Esophagus (tissue), 2 donors: ENCODE measurements around the gene KCTD14. TPM values are rescaled to one million over a fixed set of nuclear protein-coding genes. Genes with fewer than 3 reads are reported as not detected.
"Not testable (repeated sequence)": the region's sequence is repeated elsewhere in the genome, so short reads cannot be mapped to it uniquely, and the experiment has no call there.

ENCODE experiments used
- H3K27ac ChIP-seq, 2 donors: one replicate each; pipeline ENCODE4 v1.5.1; 2013; ENCODE audit warnings: low read depth in 2 of 2, mild to moderate bottlenecking in 2 of 2, inconsistent platforms in 1 of 2, low read length in 1 of 2, moderate library complexity in 1 of 2
- H3K27me3 ChIP-seq, 2 donors: one replicate each; pipeline ENCODE4 v1.6.1; 2013; ENCODE audit warnings: low read length in 2 of 2, control low read depth in 1 of 2, mild to moderate bottlenecking in 1 of 2; ENCODE audit not compliant: insufficient read depth in 2 of 2, control insufficient read depth in 1 of 2
- H3K36me3 ChIP-seq, 2 donors: one replicate each; pipeline ENCODE4 v1.6.1; 2013; ENCODE audit warnings: low read length in 1 of 2; ENCODE audit not compliant: control insufficient read depth in 2 of 2, insufficient read depth in 2 of 2
- H3K4me1 ChIP-seq, 2 donors: one replicate each; pipeline ENCODE4 v1.6.1; 2013; ENCODE audit warnings: low read length in 1 of 2; ENCODE audit not compliant: control insufficient read depth in 2 of 2, insufficient read depth in 2 of 2
- H3K4me3 ChIP-seq, 2 donors: one replicate each; pipeline ENCODE4 v1.5.1; 2013; ENCODE audit warnings: low read length in 2 of 2, mild to moderate bottlenecking in 2 of 2, low read depth in 1 of 2, moderate library complexity in 1 of 2
- H3K9me3 ChIP-seq, 2 donors: one replicate each; pipeline ENCODE4 v1.6.1; 2013; ENCODE audit warnings: mild to moderate bottlenecking in 2 of 2, low read depth in 1 of 2, low read length in 1 of 2, moderate library complexity in 1 of 2; ENCODE audit not compliant: control insufficient read depth in 2 of 2, insufficient read depth in 1 of 2
- WGBS, 2 donors: extraction: QIAGEN DNeasy Blood & Tissue Kit; methylation state at CpG; one replicate each; pipeline ENCODE4 v1.1.7; 2013; 5-methylcytosine and 5-hydroxymethylcytosine counted together
- polyA plus RNA-seq, 2 donors: library from polyadenylated mRNA; stranded (reverse); fragments of 200-250 nt; gene quantifications; one replicate each; pipeline ENCODE4 v1.2.3, GENCODE V29; 2013
- donor health status: healthy with polysubstance abuse.
- donor health status: Bipolar disorder and iron deficiency.

KCTD14 gene
- polyA plus RNA-seq, 2 donors = 0.84 to 1.1 TPM

DNA sequence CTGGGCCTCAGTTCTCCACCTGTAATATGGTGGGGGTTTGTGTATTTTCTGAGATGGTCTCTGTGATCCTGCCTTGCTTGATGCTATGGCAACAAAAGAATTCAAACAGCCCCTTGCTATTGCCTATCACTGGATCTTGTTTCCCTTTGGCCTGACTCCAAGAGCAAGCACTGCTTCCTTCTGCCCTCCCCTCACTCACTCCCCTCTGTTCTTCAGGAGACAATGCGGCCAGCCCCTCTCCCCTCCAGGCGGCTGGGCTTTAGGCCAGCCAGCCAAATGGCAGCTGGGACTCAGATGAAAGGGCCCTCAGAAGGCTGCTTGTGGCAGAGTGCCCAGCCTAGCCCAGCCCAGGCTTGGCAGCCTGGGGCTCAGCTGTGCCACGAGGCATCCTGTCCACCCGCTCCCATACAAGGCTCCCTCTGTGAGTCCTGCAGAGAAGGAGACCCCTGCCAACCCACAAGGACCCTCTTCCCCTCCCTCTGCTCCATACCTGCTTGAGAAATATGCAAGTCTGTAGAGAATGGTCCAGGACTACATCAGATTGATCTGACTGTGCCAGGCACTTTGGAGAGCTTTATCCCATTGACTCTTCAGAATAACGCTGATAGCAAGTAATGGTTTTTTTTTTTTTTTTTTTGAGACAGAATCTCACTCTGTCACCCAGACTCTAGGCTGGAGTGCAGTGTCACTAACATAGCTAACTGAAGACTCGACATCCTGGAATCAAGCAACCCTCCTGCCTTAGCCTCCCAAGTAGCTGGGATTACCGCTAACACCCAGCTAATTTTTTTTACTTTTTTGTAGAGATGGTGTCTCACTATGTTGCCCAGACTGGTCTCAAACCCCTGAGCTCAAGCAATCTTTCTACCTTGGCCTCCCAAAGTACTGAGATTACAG lies 7.6 kb upstream of the KCTD14 start:
- Histone ChIP-seq H3K4me1 (peaks cover 4 to 5% of the 10 kb centered on the region in 2 donors), H3K4me3 (no peak overlapping the region), H3K27me3 (no peaks in the 10 kb centered on the region), H3K9me3 (no peaks in the 10 kb centered on the region), H3K36me3 (no peaks in the 10 kb centered on the region), H3K27ac (peak overlapping the region in 1 of 2 donors; percentile 33)
- 23 to 38% methylated on average over 7 of the region's 7 CpGs for WGBS, 2 donors

DNA sequence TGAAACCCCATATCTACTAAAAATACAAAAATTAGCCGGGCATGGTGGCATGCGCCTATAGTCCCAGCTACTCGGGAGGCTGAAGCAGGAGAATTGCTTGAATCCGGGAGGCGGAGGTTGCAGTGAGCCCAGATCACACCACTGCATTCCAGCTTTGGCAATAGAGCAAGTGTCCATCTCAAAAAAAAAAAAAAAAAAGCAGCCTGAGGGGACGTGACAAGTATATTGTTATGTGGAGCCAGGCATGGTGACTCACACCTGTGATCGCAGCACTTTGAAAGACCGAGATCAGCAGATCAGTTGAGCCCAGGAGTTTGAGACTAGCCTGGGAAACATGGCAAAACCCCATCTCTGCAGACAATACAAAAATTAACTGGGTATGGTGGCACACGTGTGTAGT lies 5.3 kb upstream of the KCTD14 start:
- H3K4me1 ChIP-seq, H3K27ac ChIP-seq, H3K9me3 ChIP-seq, H3K4me3 ChIP-seq, H3K36me3 ChIP-seq, H3K27me3 ChIP-seq: not testable (repeated sequence)
- WGBS, 2 donors = 63 to 72% methylated on average over 9 of the region's 9 CpGs

DNA sequence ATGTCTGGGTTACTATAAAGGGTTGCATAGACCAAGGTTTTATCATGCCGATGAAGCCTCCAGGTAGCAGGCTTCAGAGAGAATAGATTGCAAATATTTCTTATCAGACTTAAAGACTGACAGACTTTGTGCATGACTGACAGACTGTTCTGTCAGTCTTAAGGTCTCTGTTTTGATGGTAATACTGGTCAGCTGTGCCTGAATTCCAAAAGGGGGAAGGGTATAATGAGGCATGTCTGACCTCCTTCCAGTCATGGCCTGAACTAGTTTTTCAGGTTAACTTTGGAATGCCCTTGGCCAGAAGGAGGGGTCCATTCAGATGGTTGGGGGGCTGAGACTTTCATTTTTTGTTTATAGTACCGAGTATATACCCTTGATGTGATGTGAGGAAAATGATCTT lies 4.7 kb upstream of the KCTD14 start:
- H3K36me3 ChIP-seq = no peaks in the 10 kb centered on the region
- H3K27ac ChIP-seq = no peak overlapping the region
- no peak overlapping the region for H3K4me3 ChIP-seq
- H3K27me3 ChIP-seq = no peaks in the 10 kb centered on the region
- WGBS, 2 donors = 68 to 95% methylated on average over 2 of the region's 2 CpGs
- peaks cover 9% of the 10 kb centered on the region in 2 donors for H3K4me1 ChIP-seq
- no peaks in the 10 kb centered on the region for H3K9me3 ChIP-seq

DNA sequence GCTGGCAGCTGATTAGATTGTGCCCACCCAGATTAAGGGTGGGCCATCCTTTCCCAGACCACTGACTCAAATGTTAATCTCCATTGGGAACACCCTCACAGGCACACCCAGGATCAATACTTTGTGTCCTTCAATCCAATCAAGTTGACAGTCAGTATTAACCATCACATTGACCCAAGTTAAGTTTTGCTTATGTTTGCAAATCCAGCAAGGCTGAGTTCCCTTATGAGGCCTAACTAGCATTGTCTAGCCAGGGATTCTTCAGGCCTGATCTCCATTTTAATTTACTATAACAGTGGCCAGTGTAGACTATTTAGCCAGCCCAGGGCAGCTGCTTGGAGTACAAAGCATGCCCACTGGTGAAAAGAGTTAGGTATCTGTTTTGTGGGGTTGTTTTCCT lies 2.3 kb upstream of the KCTD14 start:
- H3K4me3 ChIP-seq = no peak overlapping the region
- H3K9me3 ChIP-seq = no peaks in the 10 kb centered on the region
- H3K4me1 ChIP-seq = peaks cover 4 to 8% of the 10 kb centered on the region in 2 donors
- H3K27me3 ChIP-seq = no peaks in the 10 kb centered on the region
- no peak overlapping the region for H3K27ac ChIP-seq
- H3K36me3 ChIP-seq = no peaks in the 10 kb centered on the region

DNA sequence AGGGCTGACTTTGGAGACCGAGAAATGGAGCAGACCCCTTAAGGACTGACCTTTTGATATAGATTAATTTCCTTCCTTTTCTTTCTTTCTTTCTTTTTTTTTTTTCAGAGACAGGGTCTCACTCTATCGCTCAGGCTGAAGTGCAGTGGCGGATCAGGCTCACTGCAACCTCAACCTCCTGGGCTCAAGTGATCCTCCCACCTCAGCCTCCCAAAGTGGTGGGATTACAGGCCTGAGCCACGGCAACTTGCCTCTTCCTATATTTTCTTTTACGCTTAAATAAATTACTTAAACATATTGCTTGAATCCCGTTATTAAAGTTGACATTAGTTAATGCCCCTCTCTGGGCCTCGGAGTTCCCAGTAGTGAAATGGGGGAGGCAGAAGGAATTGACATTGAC lies 350 bp upstream of the KCTD14 start:
- no peaks in the 10 kb centered on the region for H3K9me3 ChIP-seq
- peak overlapping the region; percentile 50 to 58 for H3K4me3 ChIP-seq
- 61 to 64% methylated on average over 7 of the region's 7 CpGs for WGBS, 2 donors
- no peaks in the 10 kb centered on the region for H3K36me3 ChIP-seq
- H3K27me3 ChIP-seq = no peaks in the 10 kb centered on the region
- no peak overlapping the region for H3K27ac ChIP-seq
- peaks cover 4 to 8% of the 10 kb centered on the region in 2 donors for H3K4me1 ChIP-seq

DNA sequence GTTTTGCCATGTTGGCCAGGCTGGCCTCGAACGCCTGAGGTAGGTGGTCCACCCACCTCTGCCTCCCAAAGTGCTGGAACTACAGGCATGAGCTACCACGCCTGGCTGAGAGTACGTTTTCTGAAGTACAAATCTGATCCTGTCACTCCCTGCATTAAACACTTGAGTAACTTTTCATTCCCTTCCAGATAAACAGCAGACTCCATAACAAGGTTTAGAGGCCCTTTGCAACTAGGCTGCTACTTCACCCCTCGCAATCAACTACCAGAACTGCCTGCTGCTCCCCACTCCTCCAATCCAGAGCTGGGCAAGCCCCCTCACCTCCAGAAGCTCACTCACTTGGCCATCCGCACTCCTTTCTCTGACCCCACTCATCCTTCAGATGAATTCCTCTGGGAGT lies 1.5 kb downstream of the KCTD14 start:
- Histone ChIP-seq H3K9me3 (no peaks in the 10 kb centered on the region), H3K27ac (no peak overlapping the region), H3K4me3 (no peak overlapping the region), H3K36me3 (peaks cover 0 to 1% of the 10 kb centered on the region in 2 donors), H3K27me3 (no peaks in the 10 kb centered on the region), H3K4me1 (peaks cover 4 to 8% of the 10 kb centered on the region in 2 donors)
- WGBS, 2 donors = 72 to 77% methylated on average over 6 of the region's 6 CpGs

DNA sequence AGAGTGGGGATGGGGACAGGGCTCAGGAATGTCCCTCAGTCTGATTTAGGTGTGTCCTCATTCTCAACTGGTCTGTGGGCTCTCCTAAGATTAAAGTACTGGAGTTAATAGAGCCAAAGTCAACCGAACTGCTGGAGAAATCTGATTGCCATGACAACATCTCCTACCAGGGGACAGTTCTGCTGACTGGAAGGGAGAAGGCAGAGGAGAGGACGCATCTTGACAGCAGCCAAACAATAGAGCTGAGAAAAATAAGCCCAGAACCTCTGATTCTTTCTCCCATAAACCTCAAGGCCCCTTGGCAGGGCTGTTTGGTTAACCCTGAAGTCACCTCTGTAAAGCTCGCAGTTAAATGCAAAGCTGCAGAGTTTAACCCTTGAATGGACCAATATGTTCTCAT lies 2.8 kb downstream of the KCTD14 start:
- H3K9me3 ChIP-seq = no peaks in the 10 kb centered on the region
- H3K27me3 ChIP-seq = no peaks in the 10 kb centered on the region
- H3K4me1 ChIP-seq = peaks cover 4 to 8% of the 10 kb centered on the region in 2 donors
- peaks cover 0 to 2% of the 10 kb centered on the region in 2 donors for H3K36me3 ChIP-seq
- H3K4me3 ChIP-seq = no peak overlapping the region
- WGBS, 2 donors = 47 to 52% methylated on average over 3 of the region's 3 CpGs
- no peak overlapping the region for H3K27ac ChIP-seq

DNA sequence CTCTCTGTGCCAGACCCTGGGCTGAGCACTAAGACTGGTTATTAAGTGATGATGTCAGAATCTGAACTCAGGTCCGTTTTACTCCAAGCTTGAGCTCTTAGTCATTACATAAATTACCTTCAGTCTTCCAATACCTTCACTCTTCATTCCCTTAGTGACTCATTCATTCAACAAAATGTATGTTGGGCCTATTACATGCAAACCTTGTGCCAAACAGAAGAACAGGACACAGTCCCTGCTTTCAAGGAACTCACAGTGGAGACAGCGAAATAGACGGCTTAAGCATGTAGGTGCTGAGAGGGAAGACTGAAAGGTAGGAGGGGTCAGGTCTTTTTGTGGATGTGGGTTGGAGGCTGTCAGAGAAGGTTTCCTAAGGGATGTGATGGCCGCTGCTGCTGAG lies 3.3 kb downstream of the KCTD14 start:
- WGBS, 2 donors = 52 to 59% methylated on average over 4 of the region's 4 CpGs
- H3K9me3 ChIP-seq = no peaks in the 10 kb centered on the region
- no peak overlapping the region for H3K27ac ChIP-seq
- no peak overlapping the region for H3K4me3 ChIP-seq
- peaks cover 0 to 2% of the 10 kb centered on the region in 2 donors for H3K36me3 ChIP-seq
- no peaks in the 10 kb centered on the region for H3K27me3 ChIP-seq
- H3K4me1 ChIP-seq = peaks cover 4 to 8% of the 10 kb centered on the region in 2 donors

DNA sequence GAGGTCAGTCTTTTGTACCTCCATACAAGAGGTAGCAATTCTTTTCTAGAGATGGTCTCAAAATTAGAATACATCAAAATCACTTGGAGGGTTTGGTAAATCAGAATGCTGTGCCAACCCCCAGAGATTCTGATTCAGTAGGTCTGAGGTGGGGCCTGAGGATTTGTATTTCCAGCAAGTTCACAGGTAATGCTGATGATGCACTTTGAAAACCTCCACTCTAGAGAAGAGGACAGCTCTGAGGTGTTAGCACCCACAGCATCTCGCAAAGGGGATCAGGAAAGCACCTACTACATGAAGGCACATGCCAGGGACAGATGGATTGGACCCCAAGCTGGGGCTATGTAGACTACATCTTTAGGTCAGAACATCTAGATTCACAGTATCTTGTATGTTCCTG lies 7.2 kb downstream of the KCTD14 start:
- Histone ChIP-seq H3K4me1 (no peaks in the 10 kb centered on the region), H3K36me3 (peaks cover 0 to 2% of the 10 kb centered on the region in 2 donors), H3K9me3 (no peaks in the 10 kb centered on the region), H3K4me3 (no peak overlapping the region), H3K27ac (no peak overlapping the region), H3K27me3 (no peaks in the 10 kb centered on the region)
- 97 to 100% methylated on average over 1 of the region's 1 CpG for WGBS, 2 donors

DNA sequence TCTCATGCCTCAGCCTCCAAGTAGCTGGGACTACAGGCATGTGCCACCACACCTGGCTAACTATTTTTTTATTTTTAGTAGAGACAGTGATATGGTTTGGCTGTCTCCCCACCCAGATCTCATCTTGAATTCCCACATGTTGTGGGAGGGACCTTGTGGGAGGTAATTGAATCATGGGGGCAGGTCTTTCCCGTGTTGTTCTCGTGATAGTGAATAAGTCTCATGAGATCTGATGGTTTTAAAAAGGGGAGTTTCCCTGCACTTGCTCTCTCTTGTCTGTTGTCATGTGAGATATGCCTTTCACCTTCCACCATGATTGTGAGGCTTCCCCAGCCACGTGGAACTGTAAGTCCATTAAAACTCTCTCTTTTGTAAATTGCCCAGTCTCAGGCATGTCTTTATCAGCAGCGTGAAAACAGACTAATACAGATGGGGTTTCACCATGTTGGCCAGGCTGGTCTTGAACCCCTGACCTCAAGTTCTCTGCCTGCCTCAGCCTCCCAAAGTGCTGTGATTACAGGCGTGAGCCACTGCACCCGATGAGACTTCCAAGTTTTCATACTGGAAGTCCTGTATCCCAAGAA lies 8.0 kb downstream of the KCTD14 start:
- not testable (repeated sequence) for H3K4me3 ChIP-seq, H3K27ac ChIP-seq, H3K36me3 ChIP-seq, H3K4me1 ChIP-seq, H3K9me3 ChIP-seq, H3K27me3 ChIP-seq
- 78 to 84% methylated on average over 6 of the region's 6 CpGs for WGBS, 2 donors
